ENCODE results near the gene SYNDIG1. TPM values are rescaled to one million over a fixed set of nuclear protein-coding genes. Genes with fewer than 3 reads are reported as not detected.

Gene SYNDIG1
- total and polyA plus RNA-seq, 2 donors (not counting 1 experiment from before 2014, with no cell fraction given): not detected

GRCh38 chr20:24686156-24686555 lies 216.7 kb downstream of the SYNDIG1 start:
- no peak overlapping the region for H3K27ac Mint-ChIP-seq
- WGBS (ENCODE audit: insufficient coverage): 100% methylated on average over 7 of the region's 7 CpGs

GRCh38 chr20:24690408-24690807 lies 221.0 kb downstream of the SYNDIG1 start:
- Histone ChIP-seq H3K4me1 (ENCODE audit: control insufficient read depth in 2 of 2, insufficient read depth in 2 of 2, low read length in 2 of 2) (no peaks in the 10 kb centered on the region), H3K36me3 (replicated peaks in 1 of 2; ENCODE audit: control extremely low read depth in 1 of 2, control insufficient read depth in 1 of 2, extremely low read depth in 1 of 2, insufficient read depth in 2 of 2, low read length in 1 of 2) (no peaks in the 10 kb centered on the region), H3K79me2 (ENCODE audit: control insufficient read depth, insufficient read depth, low read length) (no peaks in the 10 kb centered on the region), H3K27ac (ENCODE audit: low read length in 2 of 2) (no peak overlapping the region), H3K9me3 (ENCODE audit: control extremely low read depth in 1 of 3, control insufficient read depth in 2 of 3, insufficient read depth in 1 of 3, low read length in 2 of 3) (peaks cover 0 to 3% (median 0%) of the 10 kb centered on the region in 3 donors), H3K4me2 (replicated peaks; ENCODE audit: low read depth, low read length, poor library complexity, severe bottlenecking) (no peak overlapping the region), H3K27me3 (replicated peaks in 1 of 4; ENCODE audit: control extremely low read depth in 1 of 4, control insufficient read depth in 3 of 4, insufficient read depth in 4 of 4, low read length in 3 of 4) (no peaks in the 10 kb centered on the region), H3K9ac (ENCODE audit: low read length) (no peak overlapping the region), H3K4me3 (ENCODE audit: control extremely low read depth in 1 of 5, extremely low read depth in 1 of 5, insufficient read depth in 1 of 5, low read depth in 2 of 5, low read length in 4 of 5) (no peak overlapping the region), H4K20me1 (ENCODE audit: control insufficient read depth, insufficient read depth, low read length, poor library complexity, severe bottlenecking) (no peaks in the 10 kb centered on the region), H2AFZ (ENCODE audit: insufficient read depth, low read depth, low read length, poor library complexity, severe bottlenecking) (no peak overlapping the region)
- no peak overlapping the region for H3K4me3 Mint-ChIP-seq
- POLR2A ChIA-PET: no interaction called here
- CTCF ChIA-PET: no interaction called here
- H3K27me3 Mint-ChIP-seq: no peaks in the 10 kb centered on the region
- no CpG with 5 or more reads among the region's 1 CpG for WGBS (ENCODE audit: insufficient coverage)
- H3K27ac Mint-ChIP-seq: no peak overlapping the region
- ATAC-seq (ENCODE audit: low read depth) (no peak), DNase-seq (no peak)
- no peaks in the 10 kb centered on the region for H3K4me1 Mint-ChIP-seq
- TF ChIP-seq CTCF (IDR thresholded peaks at IDR 0.05) (no peak), EZH2 (IDR thresholded peaks at IDR 0.05; ENCODE audit: borderline replicate concordance, insufficient read depth, low read depth, low read length, poor library complexity, severe bottlenecking) (no peak)
- intact Hi-C loops (cut with micrococcal nuclease): no loop called here
- peaks cover 9% of the 10 kb centered on the region for H3K9me3 Mint-ChIP-seq (ENCODE audit: insufficient read depth)

More at GRCh38 chr20:24686156-24686555, 216.7 kb downstream of the SYNDIG1 start:
- ChIA-PET POLR2A (no interaction called here), CTCF (no interaction called here)
- Mint-ChIP-seq H3K4me3 (no peak overlapping the region), H3K4me1 (peaks cover 2% of the 10 kb centered on the region), H3K9me3 (ENCODE audit: insufficient read depth) (peaks cover 9% of the 10 kb centered on the region), H3K27me3 (no peaks in the 10 kb centered on the region)
- ATAC-seq (ENCODE audit: low read depth) (no peak), DNase-seq (no peak)
- Histone ChIP-seq H3K9ac (ENCODE audit: low read length) (no peak overlapping the region), H3K4me1 (ENCODE audit: control insufficient read depth in 2 of 2, insufficient read depth in 2 of 2, low read length in 2 of 2) (no peaks in the 10 kb centered on the region), H3K79me2 (ENCODE audit: control insufficient read depth, insufficient read depth, low read length) (no peaks in the 10 kb centered on the region), H3K27me3 (replicated peaks in 1 of 4; ENCODE audit: control extremely low read depth in 1 of 4, control insufficient read depth in 3 of 4, insufficient read depth in 4 of 4, low read length in 3 of 4) (no peaks in the 10 kb centered on the region), H3K27ac (ENCODE audit: low read length in 2 of 2) (no peak overlapping the region), H3K36me3 (replicated peaks in 1 of 2; ENCODE audit: control extremely low read depth in 1 of 2, control insufficient read depth in 1 of 2, extremely low read depth in 1 of 2, insufficient read depth in 2 of 2, low read length in 1 of 2) (no peaks in the 10 kb centered on the region), H2AFZ (ENCODE audit: insufficient read depth, low read depth, low read length, poor library complexity, severe bottlenecking) (no peak overlapping the region), H3K4me2 (replicated peaks; ENCODE audit: low read depth, low read length, poor library complexity, severe bottlenecking) (no peak overlapping the region), H3K4me3 (ENCODE audit: control extremely low read depth in 1 of 5, extremely low read depth in 1 of 5, insufficient read depth in 1 of 5, low read depth in 2 of 5, low read length in 4 of 5) (no peak overlapping the region), H3K9me3 (ENCODE audit: control extremely low read depth in 1 of 3, control insufficient read depth in 2 of 3, insufficient read depth in 1 of 3, low read length in 2 of 3) (peaks cover 0 to 3% (median 0%) of the 10 kb centered on the region in 3 donors), H4K20me1 (ENCODE audit: control insufficient read depth, insufficient read depth, low read length, poor library complexity, severe bottlenecking) (no peaks in the 10 kb centered on the region)
- intact Hi-C loops (cut with micrococcal nuclease): no loop called here
- no peak for TF ChIP-seq EZH2 (IDR thresholded peaks at IDR 0.05; ENCODE audit: borderline replicate concordance, insufficient read depth, low read depth, low read length, poor library complexity, severe bottlenecking)
- no peak for TF ChIP-seq CTCF (IDR thresholded peaks at IDR 0.05)
